HG03108 (cell line): ENCODE data around the gene OR10G8.

Experiments used
- ATAC-seq: cut with Tn5 transposase; IDR thresholded peaks from one replicate; pipeline ENCODE4 v1.9.1; 2021; ENCODE audit warnings: moderate library complexity; ENCODE audit not compliant: unreplicated experiment

The OR10G8 gene

GRCh38 chr11:124077266-124077665, 50.7 kb downstream of the OR10G8 start:
- ATAC-seq: no peak

- ATAC-seq: no peak
Observed at GRCh38 chr11:124078591-124078990, 52.0 kb downstream of the OR10G8 start.

- ATAC-seq: no peak
Observed at GRCh38 chr11:124079631-124080326, 53.2 kb downstream of the OR10G8 start.
